ENCODE data around the gene CACNA1G.
A peak's percentile ranks its signal among the peaks of the same experiment; 100 is the strongest.

The CACNA1G gene

GRCh38 chr17:50534222-50534978 is 26.1 kb upstream of the CACNA1G start:
- Histone ChIP-seq H3K27ac (ENCODE audit: low read depth, low read length) (no peak overlapping the region), H3K27me3 (ENCODE audit: control insufficient read depth, insufficient read depth, low read length) (peaks cover 47% of the 10 kb centered on the region), H3K36me3 (ENCODE audit: control insufficient read depth, insufficient read depth, low read length) (no peaks in the 10 kb centered on the region), H3K4me1 (ENCODE audit: control insufficient read depth, insufficient read depth, low read length) (peaks cover 29% of the 10 kb centered on the region), H3K9ac (ENCODE audit: low read length) (no peak overlapping the region), H3K4me3 (ENCODE audit: low read depth, low read length) (peak overlapping the region; percentile 80), H3K9me3 (ENCODE audit: control insufficient read depth, insufficient read depth, low read depth, low read length) (no peaks in the 10 kb centered on the region)

GRCh38 chr17:50534979-50535326 is 25.6 kb upstream of the CACNA1G start:
- H3K4me1 ChIP-seq (ENCODE audit: control insufficient read depth, insufficient read depth, low read length), result peaks cover 31% of the 10 kb centered on the region
- no peaks in the 10 kb centered on the region for H3K9me3 ChIP-seq (ENCODE audit: control insufficient read depth, insufficient read depth, low read depth, low read length)
- H3K27ac ChIP-seq (ENCODE audit: low read depth, low read length), result no peak overlapping the region
- H3K4me3 ChIP-seq (ENCODE audit: low read depth, low read length), result no peak overlapping the region
- no peaks in the 10 kb centered on the region for H3K36me3 ChIP-seq (ENCODE audit: control insufficient read depth, insufficient read depth, low read length)
- H3K27me3 ChIP-seq (ENCODE audit: control insufficient read depth, insufficient read depth, low read length), result peaks cover 43% of the 10 kb centered on the region
- no peak overlapping the region for H3K9ac ChIP-seq (ENCODE audit: low read length)

GRCh38 chr17:50535407-50535806 is 25.1 kb upstream of the CACNA1G start:
- H3K27ac ChIP-seq (ENCODE audit: low read depth, low read length), result no peak overlapping the region
- no peaks in the 10 kb centered on the region for H3K36me3 ChIP-seq (ENCODE audit: control insufficient read depth, insufficient read depth, low read length)
- H3K9me3 ChIP-seq (ENCODE audit: control insufficient read depth, insufficient read depth, low read depth, low read length), result no peaks in the 10 kb centered on the region
- H3K9ac ChIP-seq (ENCODE audit: low read length), result no peak overlapping the region
- H3K4me1 ChIP-seq (ENCODE audit: control insufficient read depth, insufficient read depth, low read length), result peaks cover 35% of the 10 kb centered on the region
- H3K4me3 ChIP-seq (ENCODE audit: low read depth, low read length), result no peak overlapping the region
- peaks cover 42% of the 10 kb centered on the region for H3K27me3 ChIP-seq (ENCODE audit: control insufficient read depth, insufficient read depth, low read length)

GRCh38 chr17:50536683-50537646 is 23.6 kb upstream of the CACNA1G start:
- Histone ChIP-seq H3K9me3 (ENCODE audit: control insufficient read depth, insufficient read depth, low read depth, low read length) (no peaks in the 10 kb centered on the region), H3K27ac (ENCODE audit: low read depth, low read length) (no peak overlapping the region), H3K4me3 (ENCODE audit: low read depth, low read length) (no peak overlapping the region), H3K27me3 (ENCODE audit: control insufficient read depth, insufficient read depth, low read length) (peaks cover 42% of the 10 kb centered on the region), H3K9ac (ENCODE audit: low read length) (no peak overlapping the region), H3K36me3 (ENCODE audit: control insufficient read depth, insufficient read depth, low read length) (no peaks in the 10 kb centered on the region), H3K4me1 (ENCODE audit: control insufficient read depth, insufficient read depth, low read length) (peaks cover 45% of the 10 kb centered on the region)

GRCh38 chr17:50537721-50538548 is 22.6 kb upstream of the CACNA1G start:
- H3K9ac ChIP-seq (ENCODE audit: low read length), result no peak overlapping the region
- H3K4me1 ChIP-seq (ENCODE audit: control insufficient read depth, insufficient read depth, low read length), result peaks cover 48% of the 10 kb centered on the region

GRCh38 chr17:50538549-50539410 is 21.7 kb upstream of the CACNA1G start:
- Histone ChIP-seq H3K9me3 (ENCODE audit: control insufficient read depth, insufficient read depth, low read depth, low read length) (no peaks in the 10 kb centered on the region), H3K36me3 (ENCODE audit: control insufficient read depth, insufficient read depth, low read length) (no peaks in the 10 kb centered on the region), H3K27ac (ENCODE audit: low read depth, low read length) (no peak overlapping the region), H3K27me3 (ENCODE audit: control insufficient read depth, insufficient read depth, low read length) (peaks cover 24% of the 10 kb centered on the region), H3K4me3 (ENCODE audit: low read depth, low read length) (no peak overlapping the region), H3K9ac (ENCODE audit: low read length) (no peak overlapping the region), H3K4me1 (ENCODE audit: control insufficient read depth, insufficient read depth, low read length) (peaks cover 43% of the 10 kb centered on the region)

More at GRCh38 chr17:50537721-50538548, 22.6 kb upstream of the CACNA1G start:
- Histone ChIP-seq H3K9me3 (ENCODE audit: control insufficient read depth, insufficient read depth, low read depth, low read length) (no peaks in the 10 kb centered on the region), H3K27me3 (ENCODE audit: control insufficient read depth, insufficient read depth, low read length) (peaks cover 32% of the 10 kb centered on the region), H3K4me3 (ENCODE audit: low read depth, low read length) (no peak overlapping the region), H3K27ac (ENCODE audit: low read depth, low read length) (no peak overlapping the region), H3K36me3 (ENCODE audit: control insufficient read depth, insufficient read depth, low read length) (no peaks in the 10 kb centered on the region)

GRCh38 chr17:50539762-50540559 is 20.6 kb upstream of the CACNA1G start:
- H3K36me3 ChIP-seq (ENCODE audit: control insufficient read depth, insufficient read depth, low read length), result no peaks in the 10 kb centered on the region
- peaks cover 38% of the 10 kb centered on the region for H3K4me1 ChIP-seq (ENCODE audit: control insufficient read depth, insufficient read depth, low read length)
- H3K9me3 ChIP-seq (ENCODE audit: control insufficient read depth, insufficient read depth, low read depth, low read length), result no peaks in the 10 kb centered on the region
- H3K4me3 ChIP-seq (ENCODE audit: low read depth, low read length), result no peak overlapping the region; the same call in 1 of the 2 replicates
- no peak overlapping the region for H3K27ac ChIP-seq (ENCODE audit: low read depth, low read length)
- H3K9ac ChIP-seq (ENCODE audit: low read length), result no peak overlapping the region
- H3K27me3 ChIP-seq (ENCODE audit: control insufficient read depth, insufficient read depth, low read length), result peaks cover 13% of the 10 kb centered on the region

GRCh38 chr17:50540560-50541401 is 19.7 kb upstream of the CACNA1G start:
- Histone ChIP-seq H3K27ac (ENCODE audit: low read depth, low read length) (no peak overlapping the region), H3K4me3 (ENCODE audit: low read depth, low read length) (no peak overlapping the region), H3K9me3 (ENCODE audit: control insufficient read depth, insufficient read depth, low read depth, low read length) (no peaks in the 10 kb centered on the region), H3K9ac (ENCODE audit: low read length) (no peak overlapping the region), H3K4me1 (ENCODE audit: control insufficient read depth, insufficient read depth, low read length) (peaks cover 38% of the 10 kb centered on the region), H3K27me3 (ENCODE audit: control insufficient read depth, insufficient read depth, low read length) (peaks cover 11% of the 10 kb centered on the region), H3K36me3 (ENCODE audit: control insufficient read depth, insufficient read depth, low read length) (no peaks in the 10 kb centered on the region)

- no peaks in the 10 kb centered on the region for H3K9me3 ChIP-seq (ENCODE audit: control insufficient read depth, insufficient read depth, low read depth, low read length)
- no peak overlapping the region for H3K27ac ChIP-seq (ENCODE audit: low read depth, low read length)
- H3K4me1 ChIP-seq (ENCODE audit: control insufficient read depth, insufficient read depth, low read length), result peaks cover 38% of the 10 kb centered on the region
- peak overlapping the region; percentile 17 for H3K9ac ChIP-seq (ENCODE audit: low read length)
- H3K4me3 ChIP-seq (ENCODE audit: low read depth, low read length), result peak overlapping the region; percentile 83
- H3K36me3 ChIP-seq (ENCODE audit: control insufficient read depth, insufficient read depth, low read length), result no peaks in the 10 kb centered on the region
- peaks cover 11% of the 10 kb centered on the region for H3K27me3 ChIP-seq (ENCODE audit: control insufficient read depth, insufficient read depth, low read length)
These were observed 19.2 kb upstream of the CACNA1G start for GRCh38 chr17:50541402-50541715.

Data from HUES6 (cell line).